ENCODE results near the gene LRRN3. TPM values are rescaled to one million over a fixed set of nuclear protein-coding genes. Genes with fewer than 3 reads are reported as not detected.

LRRN3 gene
- total RNA-seq, 1 experiment from 2014 or later, result not detected

DNA sequence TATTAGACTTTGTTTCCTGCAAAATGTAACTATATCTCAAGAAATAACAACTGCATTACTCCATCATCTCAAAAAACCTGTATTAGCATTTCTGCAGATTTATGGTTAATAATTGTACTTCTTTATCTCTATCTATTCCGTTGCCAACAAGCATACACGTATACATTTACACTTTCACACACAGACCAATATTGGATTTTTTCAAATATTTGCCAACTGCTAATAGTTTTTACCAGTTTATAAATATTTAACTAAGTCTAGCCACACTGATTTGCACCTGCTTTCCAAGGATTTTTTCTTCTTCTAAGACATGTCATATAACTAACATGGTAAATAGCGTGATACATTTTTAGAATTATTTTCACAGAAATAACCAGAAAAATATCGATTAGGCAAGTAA lies 12.2 kb downstream of the LRRN3 start:
- no TSS peak for BruUV-seq (replicated peaks)
- no peaks in the 10 kb centered on the region for H3K4me1 Mint-ChIP-seq (ENCODE audit: insufficient read depth, unreplicated experiment)
- H3K27me3 Mint-ChIP-seq (ENCODE audit: insufficient read depth, unreplicated experiment), result no peaks in the 10 kb centered on the region
- POLR2A ChIA-PET, result no interaction called here
- DNase-seq (ENCODE audit: unreplicated experiment), result no peak
- CTCF ChIA-PET, result no interaction called here
- H3K4me3 Mint-ChIP-seq (ENCODE audit: unreplicated experiment), result no peak overlapping the region
- H3K9me3 Mint-ChIP-seq (ENCODE audit: unreplicated experiment), result no peaks in the 10 kb centered on the region
- TF ChIP-seq, protein P1, sequence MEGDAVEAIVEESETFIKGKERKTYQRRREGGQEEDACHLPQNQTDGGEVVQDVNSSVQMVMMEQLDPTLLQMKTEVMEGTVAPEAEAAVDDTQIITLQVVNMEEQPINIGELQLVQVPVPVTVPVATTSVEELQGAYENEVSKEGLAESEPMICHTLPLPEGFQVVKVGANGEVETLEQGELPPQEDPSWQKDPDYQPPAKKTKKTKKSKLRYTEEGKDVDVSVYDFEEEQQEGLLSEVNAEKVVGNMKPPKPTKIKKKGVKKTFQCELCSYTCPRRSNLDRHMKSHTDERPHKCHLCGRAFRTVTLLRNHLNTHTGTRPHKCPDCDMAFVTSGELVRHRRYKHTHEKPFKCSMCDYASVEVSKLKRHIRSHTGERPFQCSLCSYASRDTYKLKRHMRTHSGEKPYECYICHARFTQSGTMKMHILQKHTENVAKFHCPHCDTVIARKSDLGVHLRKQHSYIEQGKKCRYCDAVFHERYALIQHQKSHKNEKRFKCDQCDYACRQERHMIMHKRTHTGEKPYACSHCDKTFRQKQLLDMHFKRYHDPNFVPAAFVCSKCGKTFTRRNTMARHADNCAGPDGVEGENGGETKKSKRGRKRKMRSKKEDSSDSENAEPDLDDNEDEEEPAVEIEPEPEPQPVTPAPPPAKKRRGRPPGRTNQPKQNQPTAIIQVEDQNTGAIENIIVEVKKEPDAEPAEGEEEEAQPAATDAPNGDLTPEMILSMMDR (IDR thresholded peaks at IDR 0.05; ENCODE audit: unreplicated experiment), result no peak
- intact Hi-C loops (cut with micrococcal nuclease), result no loop called here
- H3K27ac Mint-ChIP-seq (ENCODE audit: low read depth, unreplicated experiment), result no peak overlapping the region
- no peaks in the 10 kb centered on the region for H3K36me3 Mint-ChIP-seq (ENCODE audit: insufficient read depth, unreplicated experiment)

GRCh38 chr7:111103678-111104274 lies 12.8 kb downstream of the LRRN3 start:
- ChIA-PET POLR2A (no interaction called here), CTCF (no interaction called here)
- no peaks in the 10 kb centered on the region for H3K27me3 Mint-ChIP-seq (ENCODE audit: insufficient read depth, unreplicated experiment)

GRCh38 chr7:111104710-111105109 lies 13.8 kb downstream of the LRRN3 start:
- H3K9me3 Mint-ChIP-seq (ENCODE audit: unreplicated experiment), result no peaks in the 10 kb centered on the region
- intact Hi-C loops (cut with micrococcal nuclease), result no loop called here
- ChIA-PET POLR2A (no interaction called here), CTCF (interaction anchor here (0.7 kb wide), 2 partner anchors 268 to 664 kb away, joined by 3 read pairs; no protein-coding TSS in a partner anchor)
- peaks cover 6% of the 10 kb centered on the region for H3K4me1 Mint-ChIP-seq (ENCODE audit: insufficient read depth, unreplicated experiment)
- no peaks in the 10 kb centered on the region for H3K36me3 Mint-ChIP-seq (ENCODE audit: insufficient read depth, unreplicated experiment)
- no peak overlapping the region for H3K27ac Mint-ChIP-seq (ENCODE audit: low read depth, unreplicated experiment)
- DNase-seq (ENCODE audit: unreplicated experiment), result no peak
- H3K27me3 Mint-ChIP-seq (ENCODE audit: insufficient read depth, unreplicated experiment), result no peaks in the 10 kb centered on the region
- TF ChIP-seq, protein P1 (IDR thresholded peaks at IDR 0.05; ENCODE audit: unreplicated experiment), result no peak
- H3K4me3 Mint-ChIP-seq (ENCODE audit: unreplicated experiment), result no peak overlapping the region
- BruUV-seq (replicated peaks), result no TSS peak

More at GRCh38 chr7:111103678-111104274, 12.8 kb downstream of the LRRN3 start:
- intact Hi-C loops (cut with micrococcal nuclease), result no loop called here
- BruUV-seq (replicated peaks), result no TSS peak
- TF ChIP-seq, protein P1 (IDR thresholded peaks at IDR 0.05; ENCODE audit: unreplicated experiment), result no peak
- Mint-ChIP-seq H3K9me3 (ENCODE audit: unreplicated experiment) (no peaks in the 10 kb centered on the region), H3K27ac (ENCODE audit: low read depth, unreplicated experiment) (no peak overlapping the region), H3K4me3 (ENCODE audit: unreplicated experiment) (no peak overlapping the region), H3K36me3 (ENCODE audit: insufficient read depth, unreplicated experiment) (no peaks in the 10 kb centered on the region), H3K4me1 (ENCODE audit: insufficient read depth, unreplicated experiment) (peaks cover 3% of the 10 kb centered on the region)
- peak; percentile 0 for DNase-seq (ENCODE audit: unreplicated experiment)

GRCh38 chr7:111105269-111105668 lies 14.3 kb downstream of the LRRN3 start:
- Mint-ChIP-seq H3K4me1 (ENCODE audit: insufficient read depth, unreplicated experiment) (peaks cover 6% of the 10 kb centered on the region), H3K36me3 (ENCODE audit: insufficient read depth, unreplicated experiment) (no peaks in the 10 kb centered on the region), H3K27ac (ENCODE audit: low read depth, unreplicated experiment) (no peak overlapping the region), H3K27me3 (ENCODE audit: insufficient read depth, unreplicated experiment) (no peaks in the 10 kb centered on the region), H3K4me3 (ENCODE audit: unreplicated experiment) (no peak overlapping the region), H3K9me3 (ENCODE audit: unreplicated experiment) (no peaks in the 10 kb centered on the region)
- ChIA-PET POLR2A (no interaction called here), CTCF (interaction anchor here (1.0 to 1.1 kb wide), 2 partner anchors 163 to 626 kb away, joined by 3 to 4 read pairs; no protein-coding TSS in a partner anchor)
- intact Hi-C loops (cut with micrococcal nuclease), result no loop called here
- DNase-seq (ENCODE audit: unreplicated experiment), result no peak
- BruUV-seq (replicated peaks), result no TSS peak
- TF ChIP-seq, protein P1 (IDR thresholded peaks at IDR 0.05; ENCODE audit: unreplicated experiment), result no peak

Measured in MCF 10A (cell line).